SU-DHL-6 (cell line): ENCODE data around the gene AIDA.

Experiments used
- H2AFZ ChIP-seq: fragments of 200-600 bp; sonication (generic); 2 replicates; pipeline ENCODE4 v1.6.1; 2014; ENCODE audit warnings: low read depth, mild to moderate bottlenecking, moderate library complexity, mixed read lengths, antibody characterized with exemption, low read length; ENCODE audit not compliant: severe bottlenecking
- H3F3A ChIP-seq: fragments of 200-600 bp; shearing (Covaris generic); 2 replicates; pipeline ENCODE4 v1.6.0; 2016; ENCODE audit warnings: antibody characterized with exemption, mild to moderate bottlenecking; ENCODE audit not compliant: insufficient read depth
- H3K27ac ChIP-seq: fragments of 200-600 bp; sonication (generic); 2 replicates; pipeline ENCODE4 v1.5.1; 2016; ENCODE audit warnings: low read depth, mild to moderate bottlenecking, low read length, moderate library complexity, mixed read lengths
- H3K27me3 ChIP-seq: fragments of 200-600 bp; sonication (generic), shearing (Covaris generic); 2 replicates; pipeline ENCODE4 v1.6.0; 2014; ENCODE audit warnings: mild to moderate bottlenecking, low read length
- H3K36me3 ChIP-seq: fragments of 200-600 bp; sonication (generic); 2 replicates; pipeline ENCODE4 v1.6.1; 2014; ENCODE audit warnings: mild to moderate bottlenecking, low read length, mixed read lengths
- H3K4me2 ChIP-seq: fragments of 300-600, 200-600 bp; shearing (Covaris generic), sonication (generic); 2 replicates; pipeline ENCODE4 v1.6.0; 2014; ENCODE audit warnings: low read length, low read depth, mild to moderate bottlenecking; ENCODE audit not compliant: poor library complexity, severe bottlenecking
- H3K4me3 ChIP-seq: fragments of 200-600 bp; sonication (generic); 2 replicates; pipeline ENCODE4 v1.5.1; 2014; ENCODE audit warnings: antibody characterized with exemption, low read length, mild to moderate bottlenecking, mixed read lengths; ENCODE audit not compliant: insufficient read depth, poor library complexity, severe bottlenecking
- H3K79me2 ChIP-seq: fragments of 200-600 bp; sonication (generic); 2 replicates; pipeline ENCODE4 v1.6.1; 2014; ENCODE audit warnings: mild to moderate bottlenecking, low read length, moderate library complexity; ENCODE audit not compliant: insufficient read depth
- H3K9ac ChIP-seq: fragments of 200-600 bp; sonication (generic); 2 replicates; pipeline ENCODE4 v1.7.0; 2014; ENCODE audit warnings: mild to moderate bottlenecking, low read length
- H3K9me2 ChIP-seq: fragments of 200-600 bp; sonication (generic); replicated peaks from 2 replicates; pipeline ENCODE4 v1.6.1; 2014; ENCODE audit warnings: low read length; ENCODE audit not compliant: insufficient read depth
- H3K9me3 ChIP-seq: fragments of 200-600 bp; sonication (generic); 2 replicates; pipeline ENCODE4 v1.6.1; 2014; ENCODE audit warnings: low read length, mixed read lengths; ENCODE audit not compliant: insufficient read depth
- H4K20me1 ChIP-seq: fragments of 200-600 bp; sonication (generic); 2 replicates; pipeline ENCODE4 v1.6.1; 2014; ENCODE audit warnings: low read depth, mild to moderate bottlenecking, antibody characterized with exemption, low read length, moderate library complexity, mixed read lengths
- CTCF ChIP-seq: fragments of 200-600 bp; sonication (generic); IDR thresholded peaks from one replicate; pipeline ENCODE4 v1.5.1; 2017; ENCODE audit warnings: antibody characterized with exemption, mild to moderate bottlenecking, low read length, moderate library complexity; ENCODE audit not compliant: insufficient read depth, poor library complexity, severe bottlenecking
- EZH2phosphoT487 ChIP-seq: fragments of 200-600 bp; sonication (generic), shearing (Covaris generic); conservative IDR thresholded peaks from 2 replicates; pipeline ENCODE4 v1.6.1; 2018; ENCODE audit warnings: mild to moderate bottlenecking, antibody characterized with exemption, low read length, moderate library complexity, mixed read lengths

Gene AIDA

GRCh38 chr1:222642468-222642867 lies 69.8 kb downstream of the AIDA start:
- no peak overlapping the region for H3K4me2 ChIP-seq
- H3K9me2 ChIP-seq = no peaks in the 10 kb centered on the region
- H3F3A ChIP-seq = peaks cover 10% of the 10 kb centered on the region; the same call in 1 of the 2 replicates
- H3K27ac ChIP-seq = no peak overlapping the region
- H3K27me3 ChIP-seq = no peaks in the 10 kb centered on the region
- no peak overlapping the region for H3K4me3 ChIP-seq
- no peak for TF ChIP-seq CTCF
- TF ChIP-seq EZH2phosphoT487 = no peak
- H2AFZ ChIP-seq = no peak overlapping the region
- H3K79me2 ChIP-seq = peaks cover 14% of the 10 kb centered on the region
- no peaks in the 10 kb centered on the region for H4K20me1 ChIP-seq
- H3K36me3 ChIP-seq = peaks cover 4% of the 10 kb centered on the region; the same call in 1 of the 2 replicates
- no peak overlapping the region for H3K9ac ChIP-seq
- no peaks in the 10 kb centered on the region for H3K9me3 ChIP-seq

GRCh38 chr1:222641269-222641948 lies 70.9 kb downstream of the AIDA start:
- H3K4me3 ChIP-seq = no peak overlapping the region
- peaks cover 14% of the 10 kb centered on the region for H3K79me2 ChIP-seq
- H3K9me2 ChIP-seq = no peaks in the 10 kb centered on the region
- H3F3A ChIP-seq = peaks cover 10% of the 10 kb centered on the region; the same call in 1 of the 2 replicates
- no peak overlapping the region for H3K4me2 ChIP-seq
- no peak overlapping the region for H2AFZ ChIP-seq
- H4K20me1 ChIP-seq = no peaks in the 10 kb centered on the region
- H3K36me3 ChIP-seq = no peaks in the 10 kb centered on the region
- H3K9ac ChIP-seq = no peak overlapping the region
- TF ChIP-seq EZH2phosphoT487 = no peak
- TF ChIP-seq CTCF = no peak
- H3K9me3 ChIP-seq = no peaks in the 10 kb centered on the region
- H3K27ac ChIP-seq = no peak overlapping the region
- no peaks in the 10 kb centered on the region for H3K27me3 ChIP-seq

- Histone ChIP-seq H3K9me2 (no peaks in the 10 kb centered on the region), H3K79me2 (no peaks in the 10 kb centered on the region), H3F3A (no peaks in the 10 kb centered on the region), H3K9me3 (no peaks in the 10 kb centered on the region), H3K36me3 (no peaks in the 10 kb centered on the region), H3K9ac (no peak overlapping the region), H3K27me3 (no peaks in the 10 kb centered on the region), H3K4me2 (no peak overlapping the region), H4K20me1 (no peaks in the 10 kb centered on the region), H3K4me3 (no peak overlapping the region), H3K27ac (no peak overlapping the region), H2AFZ (no peak overlapping the region)
- peak; percentile 65 for TF ChIP-seq CTCF
- TF ChIP-seq EZH2phosphoT487 = no peak
Observed at GRCh38 chr1:222634180-222635013, 77.9 kb downstream of the AIDA start.
